ENCODE data around the gene PIP4K2A. TPM values are rescaled to one million over a fixed set of nuclear protein-coding genes. Genes with fewer than 3 reads are reported as not detected.
A peak's percentile ranks its signal among the peaks of the same experiment; 100 is the strongest.

Gene PIP4K2A
- total RNA-seq, 2 donors from 2014 or later: 3.6 to 7.8 TPM

DNA sequence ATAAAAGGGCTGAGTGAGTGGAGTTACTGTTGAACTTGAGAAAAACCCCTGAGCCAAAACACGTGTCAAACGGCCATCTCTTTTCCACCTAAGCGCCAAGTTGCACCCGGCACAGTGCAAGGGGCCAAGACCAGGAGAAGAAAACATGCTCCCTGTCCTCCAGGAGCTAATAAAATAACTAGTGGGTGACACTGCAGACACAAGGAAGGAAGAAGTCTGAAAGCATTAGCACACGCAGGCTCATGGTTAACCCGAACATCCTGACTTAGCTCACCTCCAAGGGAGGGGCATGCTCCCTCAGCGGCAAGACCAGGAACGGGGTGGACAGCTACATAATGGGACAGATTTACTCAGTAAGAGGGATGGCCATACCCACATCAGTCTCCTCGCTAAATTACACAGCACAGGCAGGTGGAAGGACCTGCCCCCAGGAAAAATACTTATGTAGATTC, 65.0 kb downstream of the PIP4K2A start:
- Histone ChIP-seq H3K27ac (peak overlapping the region in 1 of 4 donors; percentile 18), H3K4me3 (no peak overlapping the region), H3K9me3 (no peaks in the 10 kb centered on the region), H3K36me3 (replicated peaks in 1 of 2; ENCODE audit: insufficient read depth in 1 of 2, low read depth in 2 of 2) (no peaks in the 10 kb centered on the region), H3K4me1 (peaks cover 16% of the 10 kb centered on the region), H3K27me3 (no peaks in the 10 kb centered on the region)
- WGBS, 2 donors: 53 to 73% methylated on average over 9 of the region's 9 CpGs
- ATAC-seq: no peak
- TF ChIP-seq, protein P1, sequence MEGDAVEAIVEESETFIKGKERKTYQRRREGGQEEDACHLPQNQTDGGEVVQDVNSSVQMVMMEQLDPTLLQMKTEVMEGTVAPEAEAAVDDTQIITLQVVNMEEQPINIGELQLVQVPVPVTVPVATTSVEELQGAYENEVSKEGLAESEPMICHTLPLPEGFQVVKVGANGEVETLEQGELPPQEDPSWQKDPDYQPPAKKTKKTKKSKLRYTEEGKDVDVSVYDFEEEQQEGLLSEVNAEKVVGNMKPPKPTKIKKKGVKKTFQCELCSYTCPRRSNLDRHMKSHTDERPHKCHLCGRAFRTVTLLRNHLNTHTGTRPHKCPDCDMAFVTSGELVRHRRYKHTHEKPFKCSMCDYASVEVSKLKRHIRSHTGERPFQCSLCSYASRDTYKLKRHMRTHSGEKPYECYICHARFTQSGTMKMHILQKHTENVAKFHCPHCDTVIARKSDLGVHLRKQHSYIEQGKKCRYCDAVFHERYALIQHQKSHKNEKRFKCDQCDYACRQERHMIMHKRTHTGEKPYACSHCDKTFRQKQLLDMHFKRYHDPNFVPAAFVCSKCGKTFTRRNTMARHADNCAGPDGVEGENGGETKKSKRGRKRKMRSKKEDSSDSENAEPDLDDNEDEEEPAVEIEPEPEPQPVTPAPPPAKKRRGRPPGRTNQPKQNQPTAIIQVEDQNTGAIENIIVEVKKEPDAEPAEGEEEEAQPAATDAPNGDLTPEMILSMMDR (IDR thresholded peaks at IDR 0.05): no peak
- TF ChIP-seq POLR2A (IDR thresholded peaks at IDR 0.05): no peak
- intact Hi-C loops (cut with DNase I): no loop called here
- DNase-seq: no peak

DNA sequence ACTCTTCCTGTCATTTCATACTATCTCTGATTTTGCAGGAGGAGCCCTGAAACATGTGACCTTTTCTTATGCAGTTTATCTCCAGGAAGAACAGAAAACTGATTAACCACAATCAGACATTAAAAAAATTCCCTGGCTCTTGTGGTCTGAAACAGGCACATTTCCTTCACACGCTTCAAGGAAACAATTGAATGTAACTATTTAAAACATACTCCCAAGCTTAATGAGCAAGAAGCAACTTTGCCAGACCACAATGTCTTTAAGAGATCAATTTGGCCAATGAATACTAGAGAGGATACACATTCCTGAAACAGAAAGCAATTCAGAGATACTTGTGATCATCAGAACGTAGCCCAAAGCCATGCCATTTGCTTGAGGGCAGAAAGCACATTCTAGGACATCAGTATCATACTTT, 65.8 kb downstream of the PIP4K2A start:
- no peak overlapping the region for H3K4me3 ChIP-seq

GRCh38 chr10:22647244-22647643, 67.1 kb downstream of the PIP4K2A start:
- Histone ChIP-seq H3K27me3 (no peaks in the 10 kb centered on the region), H3K4me1 (peaks cover 23% of the 10 kb centered on the region), H3K9me3 (no peaks in the 10 kb centered on the region), H3K4me3 (no peak overlapping the region), H3K36me3 (replicated peaks in 1 of 2; ENCODE audit: insufficient read depth in 1 of 2, low read depth in 2 of 2) (no peaks in the 10 kb centered on the region), H3K27ac (no peak overlapping the region)
- no peak for ATAC-seq
- no peak for TF ChIP-seq POLR2A (IDR thresholded peaks at IDR 0.05)
- TF ChIP-seq, protein P1 (IDR thresholded peaks at IDR 0.05): no peak
- intact Hi-C loops (cut with DNase I): no loop called here
- no peak for DNase-seq
- WGBS, 2 donors: 79 to 89% methylated on average over 5 of the region's 5 CpGs

More for the DNA sequence above, 65.8 kb downstream of the PIP4K2A start:
- H3K36me3 ChIP-seq (replicated peaks in 1 of 2; ENCODE audit: insufficient read depth in 1 of 2, low read depth in 2 of 2): no peaks in the 10 kb centered on the region
- peaks cover 18% of the 10 kb centered on the region for H3K4me1 ChIP-seq
- H3K27ac ChIP-seq: peak overlapping the region in 1 of 4 donors; percentile 18
- H3K9me3 ChIP-seq: no peaks in the 10 kb centered on the region
- ATAC-seq: no peak
- no peaks in the 10 kb centered on the region for H3K27me3 ChIP-seq
- no peak for TF ChIP-seq POLR2A (IDR thresholded peaks at IDR 0.05)
- TF ChIP-seq, protein P1 (IDR thresholded peaks at IDR 0.05): no peak
- no peak for DNase-seq
- intact Hi-C loops (cut with DNase I): no loop called here
- 32 to 63% methylated on average over 2 of the region's 2 CpGs for WGBS, 2 donors

DNA sequence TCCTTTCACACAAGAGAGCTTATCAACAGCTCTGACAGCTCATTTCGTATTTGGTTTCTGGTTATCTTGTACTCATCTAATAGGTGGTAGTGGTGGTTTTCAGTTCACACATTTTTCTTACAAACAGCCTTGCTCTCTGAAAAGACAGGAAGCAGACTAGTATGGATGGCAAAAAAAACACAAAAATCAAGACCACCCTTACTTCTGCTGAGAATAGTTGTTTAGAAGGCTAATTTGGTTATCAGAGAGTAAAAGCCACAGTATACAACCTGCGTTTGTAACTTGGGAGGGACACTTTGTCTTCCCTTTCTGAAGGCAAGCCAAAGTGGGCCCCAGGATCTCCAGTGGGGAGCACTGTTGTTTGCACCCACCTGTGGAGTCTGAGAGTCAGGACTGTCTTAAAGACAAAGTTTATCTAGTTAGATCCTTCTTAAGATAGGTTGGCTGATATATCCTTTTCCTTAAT, 68.0 kb downstream of the PIP4K2A start:
- TF ChIP-seq, protein P1 (IDR thresholded peaks at IDR 0.05): no peak
- no peak for TF ChIP-seq POLR2A (IDR thresholded peaks at IDR 0.05)
- Histone ChIP-seq H3K9me3 (no peaks in the 10 kb centered on the region), H3K4me3 (no peak overlapping the region), H3K27ac (no peak overlapping the region), H3K4me1 (peaks cover 23% of the 10 kb centered on the region), H3K27me3 (no peaks in the 10 kb centered on the region), H3K36me3 (replicated peaks in 1 of 2; ENCODE audit: insufficient read depth in 1 of 2, low read depth in 2 of 2) (no peaks in the 10 kb centered on the region)
- 48 to 53% methylated on average over 2 of the region's 2 CpGs for WGBS, 2 donors
- ATAC-seq (no peak), DNase-seq (no peak)
- intact Hi-C loops (cut with DNase I): no loop called here

DNA sequence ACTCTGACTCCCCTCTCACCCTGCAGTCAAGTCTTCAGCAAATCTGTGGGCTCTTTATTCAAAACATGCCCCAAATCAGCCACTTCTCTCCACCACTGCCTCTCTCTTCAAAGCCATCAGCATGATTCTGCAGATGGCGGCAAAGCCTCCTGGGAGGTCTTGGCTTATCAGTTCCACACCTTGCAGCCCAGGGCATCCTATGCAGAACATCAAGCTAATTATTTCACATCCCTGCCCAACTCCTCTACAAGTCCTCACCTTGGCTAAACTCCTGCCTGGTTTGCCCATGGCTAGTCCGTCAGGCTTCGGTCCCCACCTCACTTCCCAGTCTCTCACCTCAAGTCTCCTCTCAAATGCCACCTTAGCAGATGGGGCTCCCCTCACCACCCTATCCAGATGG, 70.2 kb downstream of the PIP4K2A start:
- H3K4me3 ChIP-seq: no peak overlapping the region
- WGBS, 2 donors: 71 to 100% methylated on average over 3 of the region's 3 CpGs
- H3K27me3 ChIP-seq: no peaks in the 10 kb centered on the region
- TF ChIP-seq, protein P1 (IDR thresholded peaks at IDR 0.05): no peak
- TF ChIP-seq POLR2A (IDR thresholded peaks at IDR 0.05): no peak
- DNase-seq (no peak), ATAC-seq (no peak)
- no peaks in the 10 kb centered on the region for H3K36me3 ChIP-seq (replicated peaks in 1 of 2; ENCODE audit: insufficient read depth in 1 of 2, low read depth in 2 of 2)
- intact Hi-C loops (cut with DNase I): no loop called here
- peaks cover 14% of the 10 kb centered on the region for H3K4me1 ChIP-seq
- no peak overlapping the region for H3K27ac ChIP-seq
- H3K9me3 ChIP-seq: no peaks in the 10 kb centered on the region

Measured in body of pancreas (tissue), 4 donors.